ENCODE data around the gene HOXB4. TPM values are rescaled to one million over a fixed set of nuclear protein-coding genes. Genes with fewer than 3 reads are reported as not detected.

Gene HOXB4
- total and polyA plus RNA-seq, 2 donors (not counting 1 experiment from before 2014, with no cell fraction given): 3.8 to 8.9 TPM

- Histone ChIP-seq H3K27ac (ENCODE audit: insufficient read depth, low read length) (peak overlapping the region; percentile 32), H3K79me2 (ENCODE audit: control insufficient read depth, insufficient read depth, low read length) (peaks cover 24% of the 10 kb centered on the region), H3K36me3 (ENCODE audit: control insufficient read depth, insufficient read depth, low read length) (no peaks in the 10 kb centered on the region), H3K4me2 (ENCODE audit: extremely low read depth, insufficient read depth, low read length) (peak overlapping the region; percentile 97), H3K4me1 (ENCODE audit: control insufficient read depth, extremely low read depth, insufficient read depth, low read length) (peaks cover 15% of the 10 kb centered on the region), H2AFZ (ENCODE audit: low read length) (peak overlapping the region; percentile 71), H3K9ac (ENCODE audit: insufficient read depth, low read length) (peak overlapping the region; percentile 53), H3K4me3 (replicated peaks in 1 of 4; ENCODE audit: control extremely low read depth in 1 of 4, insufficient read depth in 1 of 4, low read depth in 3 of 4, low read length in 4 of 4) (peak overlapping the region; percentile 55 to 94 (median 68)), H4K20me1 (ENCODE audit: control insufficient read depth, extremely low read depth, insufficient read depth, low read length) (no peaks in the 10 kb centered on the region), H3K27me3 (ENCODE audit: control insufficient read depth, insufficient read depth, low read length) (peaks cover 43% of the 10 kb centered on the region), H3K9me3 (ENCODE audit: control insufficient read depth, insufficient read depth, low read depth, low read length) (no peaks in the 10 kb centered on the region)
- TF ChIP-seq CTCF (conservative IDR thresholded peaks at IDR 0.05 in 1 of 2, IDR thresholded peaks at IDR 0.05 in 1 of 2; ENCODE audit: low read depth in 1 of 2, low read length in 2 of 2): peak; percentile 7 to 29
- TF ChIP-seq EZH2 (IDR thresholded peaks at IDR 0.05; ENCODE audit: low read length, missing control alignments): no peak
- peak; percentile 19 to 60 for DNase-seq (ENCODE audit: low read depth in 2 of 2)
Observed at GRCh38 chr17:48612854-48613691, 34.9 kb upstream of the HOXB4 start.

- Histone ChIP-seq H3K9ac (ENCODE audit: insufficient read depth, low read length) (no peak overlapping the region), H2AFZ (ENCODE audit: low read length) (peak overlapping the region; percentile 71), H3K79me2 (ENCODE audit: control insufficient read depth, insufficient read depth, low read length) (peaks cover 24% of the 10 kb centered on the region)
Observed at GRCh38 chr17:48612456-48612853, 34.3 kb upstream of the HOXB4 start.

More at GRCh38 chr17:48612456-48612853, 34.3 kb upstream of the HOXB4 start:
- Histone ChIP-seq H3K36me3 (ENCODE audit: control insufficient read depth, insufficient read depth, low read length) (no peaks in the 10 kb centered on the region), H4K20me1 (ENCODE audit: control insufficient read depth, extremely low read depth, insufficient read depth, low read length) (no peaks in the 10 kb centered on the region), H3K27me3 (ENCODE audit: control insufficient read depth, insufficient read depth, low read length) (peaks cover 36% of the 10 kb centered on the region), H3K4me2 (ENCODE audit: extremely low read depth, insufficient read depth, low read length) (peak overlapping the region; percentile 97), H3K9me3 (ENCODE audit: control insufficient read depth, insufficient read depth, low read depth, low read length) (no peaks in the 10 kb centered on the region), H3K4me3 (replicated peaks in 1 of 4; ENCODE audit: control extremely low read depth in 1 of 4, insufficient read depth in 1 of 4, low read depth in 3 of 4, low read length in 4 of 4) (peak overlapping the region; percentile 49 to 94 (median 68)), H3K27ac (ENCODE audit: insufficient read depth, low read length) (peak overlapping the region; percentile 32), H3K4me1 (ENCODE audit: control insufficient read depth, extremely low read depth, insufficient read depth, low read length) (peaks cover 15% of the 10 kb centered on the region)
- TF ChIP-seq CTCF (conservative IDR thresholded peaks at IDR 0.05 in 1 of 2, IDR thresholded peaks at IDR 0.05 in 1 of 2; ENCODE audit: low read depth in 1 of 2, low read length in 2 of 2) (no peak), EZH2 (IDR thresholded peaks at IDR 0.05; ENCODE audit: low read length, missing control alignments) (no peak)
- DNase-seq (ENCODE audit: low read depth in 2 of 2): peak in 1 of 2 donors; percentile 60
